Myocyte (in vitro differentiated cells): ENCODE results near the gene CCDC85C. TPM values are rescaled to one million over a fixed set of nuclear protein-coding genes. Genes with fewer than 3 reads are reported as not detected.

ENCODE experiments used
- DNase-seq: peaks from one replicate; pipeline ENCODE4 v3.0.0-alpha.2; 2012; ENCODE audit warnings: low read depth
- total RNA-seq: library from RNA; depleted of rRNA; stranded (reverse); fragments of >200 nt; gene quantifications from 2 replicates; pipeline ENCODE4 v1.2.3, GENCODE V29; 2014

Gene CCDC85C
- total RNA-seq, 1 donor from 2014 or later = 3.2 TPM

- DNase-seq = no peak
Observed at GRCh38 chr14:99514552-99515300, 89.3 kb downstream of the CCDC85C start.

GRCh38 chr14:99513946-99514551 is 90.0 kb downstream of the CCDC85C start:
- no peak for DNase-seq

- DNase-seq = no peak
Observed at GRCh38 chr14:99513183-99513694, 90.8 kb downstream of the CCDC85C start.

GRCh38 chr14:99512571-99513182 is 91.3 kb downstream of the CCDC85C start:
- DNase-seq = no peak

GRCh38 chr14:99512110-99512449 is 91.9 kb downstream of the CCDC85C start:
- no peak for DNase-seq

GRCh38 chr14:99511421-99512109 is 92.4 kb downstream of the CCDC85C start:
- DNase-seq = no peak

- no peak for DNase-seq
Observed at GRCh38 chr14:99510556-99511139, 93.4 kb downstream of the CCDC85C start.

- no peak for DNase-seq
Observed at GRCh38 chr14:99509871-99510555, 94.0 kb downstream of the CCDC85C start.

GRCh38 chr14:99508896-99509629 is 94.9 kb downstream of the CCDC85C start:
- DNase-seq = no peak

GRCh38 chr14:99507860-99508640 is 96.0 kb downstream of the CCDC85C start:
- no peak for DNase-seq

GRCh38 chr14:99506276-99506675 is 97.7 kb downstream of the CCDC85C start:
- DNase-seq = no peak

GRCh38 chr14:99505089-99505488 is 98.9 kb downstream of the CCDC85C start:
- DNase-seq = no peak

GRCh38 chr14:99503848-99504453 is 100.1 kb downstream of the CCDC85C start:
- peak; percentile 42 for DNase-seq

GRCh38 chr14:99502989-99503421 is 101.0 kb downstream of the CCDC85C start:
- no peak for DNase-seq

- DNase-seq = peak; percentile 56
Observed at GRCh38 chr14:99497894-99498293, 106.1 kb downstream of the CCDC85C start.

- no peak for DNase-seq
Observed at GRCh38 chr14:99497341-99497740, 106.7 kb downstream of the CCDC85C start.

- no peak for DNase-seq
Observed at GRCh38 chr14:99484106-99484505, 119.9 kb downstream of the CCDC85C start.

- DNase-seq = peak; percentile 42
Observed at GRCh38 chr14:99481745-99482099, 122.3 kb downstream of the CCDC85C start.
